ENCODE data around the gene KRTAP2-3. TPM values are rescaled to one million over a fixed set of nuclear protein-coding genes. Genes with fewer than 3 reads are reported as not detected.
"Not testable (repeated sequence)": the region's sequence is repeated elsewhere in the genome, so short reads cannot be mapped to it uniquely, and the experiment has no call there.

KRTAP2-3 gene
- polyA plus RNA-seq, 3 donors = not detected

GRCh38 chr17:41071606-41072360 is 11.9 kb upstream of the KRTAP2-3 start:
- no peak for DNase-seq (ENCODE audit: extremely low read depth in 1 of 11, low read depth in 9 of 11, low spot score in 4 of 11)

GRCh38 chr17:41069031-41069430 is 9.1 kb upstream of the KRTAP2-3 start:
- DNase-seq (ENCODE audit: extremely low read depth in 1 of 11, low read depth in 9 of 11, low spot score in 4 of 11) = no peak

DNA sequence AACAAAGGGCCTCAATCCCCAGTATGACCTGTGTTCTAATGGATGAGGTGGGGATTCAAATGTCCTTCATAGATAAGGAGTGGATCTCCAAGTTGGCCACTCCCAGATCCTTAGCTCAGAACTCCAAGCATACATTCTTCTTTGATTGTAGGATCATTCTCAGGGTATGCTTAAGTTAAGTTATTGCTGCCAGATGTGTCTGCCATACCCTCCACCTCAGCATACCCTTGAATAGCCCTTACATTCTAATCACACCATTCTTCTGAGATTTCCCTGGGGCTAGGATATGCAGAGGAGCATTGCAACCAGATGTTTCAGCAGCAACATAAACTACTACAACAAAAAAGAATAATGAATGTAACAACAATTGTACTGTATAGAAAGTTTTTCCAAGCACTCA is 7.4 kb upstream of the KRTAP2-3 start:
- DNase-seq (ENCODE audit: extremely low read depth in 1 of 11, low read depth in 9 of 11, low spot score in 4 of 11) = no peak

DNA sequence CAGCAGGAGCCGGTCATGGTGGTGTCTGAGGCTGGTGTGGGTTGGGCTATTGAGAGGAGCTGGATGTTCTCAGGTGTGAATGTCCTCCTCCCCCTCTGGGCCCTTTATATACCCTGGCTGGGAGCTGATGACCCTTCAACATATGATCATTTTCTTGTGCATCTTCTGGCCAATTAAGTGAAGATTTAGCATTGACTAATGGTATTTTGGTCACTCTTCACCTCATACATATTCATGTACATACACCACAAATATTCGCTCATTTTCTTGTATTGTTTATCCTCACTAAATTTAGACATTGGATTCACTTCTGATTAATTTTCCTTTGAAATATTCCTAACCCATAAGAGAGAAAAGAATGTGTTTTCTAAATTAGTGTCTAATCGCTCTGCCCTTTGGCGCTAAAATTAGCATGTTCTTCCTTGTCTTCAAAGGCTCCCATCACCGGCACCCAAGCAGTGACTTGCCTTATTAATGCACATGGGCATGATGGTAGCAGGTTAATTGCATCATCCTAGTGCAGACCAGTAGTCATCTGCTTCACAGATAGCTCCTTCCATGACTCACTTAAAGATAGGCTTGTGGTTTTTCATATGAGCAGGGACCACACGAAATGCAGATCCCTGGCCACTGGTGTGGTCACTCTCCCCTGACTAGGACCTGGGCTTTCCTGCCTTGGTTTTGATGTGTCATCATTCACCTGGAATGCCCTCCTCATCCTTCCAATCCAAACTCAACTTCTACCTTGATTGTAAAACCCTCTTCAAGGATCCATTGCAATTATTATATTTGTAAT is 6.1 kb upstream of the KRTAP2-3 start, which contains the start of gene KRTAP2-4:
Gene KRTAP2-4 (minus strand): TSS at position 51 of the 796 bp plus-strand sequence. CDS start 34 bp downstream, at position 17.
- DNase-seq (ENCODE audit: extremely low read depth in 1 of 11, low read depth in 9 of 11, low spot score in 4 of 11) = no peak

- DNase-seq (ENCODE audit: extremely low read depth in 1 of 11, low read depth in 9 of 11, low spot score in 4 of 11) = not testable (repeated sequence)
These were observed 5.2 kb upstream of the KRTAP2-3 start for GRCh38 chr17:41065016-41065689.

GRCh38 chr17:41064301-41064700 is 4.4 kb upstream of the KRTAP2-3 start:
- DNase-seq (ENCODE audit: extremely low read depth in 1 of 11, low read depth in 9 of 11, low spot score in 4 of 11) = no peak

DNA sequence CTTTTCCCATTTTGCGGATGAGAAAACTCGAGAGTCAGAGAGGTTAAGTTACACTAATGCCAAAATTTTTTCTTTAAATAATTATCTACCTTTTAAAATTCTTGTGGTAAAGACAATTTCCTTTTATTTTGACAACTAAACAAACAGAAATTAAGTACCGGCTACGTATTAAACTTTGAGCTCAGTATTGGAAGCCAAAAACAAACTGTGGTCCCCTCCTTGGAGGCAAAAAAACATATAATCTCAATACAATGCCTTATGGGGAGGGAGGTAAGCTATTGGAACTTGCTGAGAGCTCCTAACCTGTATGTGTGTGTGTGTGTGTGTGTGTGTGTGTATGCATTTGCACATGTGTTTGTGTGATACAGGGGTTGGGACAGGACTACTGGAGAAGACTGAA is 3.5 kb upstream of the KRTAP2-3 start:
- DNase-seq (ENCODE audit: extremely low read depth in 1 of 11, low read depth in 9 of 11, low spot score in 4 of 11) = no peak

- DNase-seq (ENCODE audit: extremely low read depth in 1 of 11, low read depth in 9 of 11, low spot score in 4 of 11) = no peak
These were observed 2.0 kb upstream of the KRTAP2-3 start for GRCh38 chr17:41061964-41062363.

DNA sequence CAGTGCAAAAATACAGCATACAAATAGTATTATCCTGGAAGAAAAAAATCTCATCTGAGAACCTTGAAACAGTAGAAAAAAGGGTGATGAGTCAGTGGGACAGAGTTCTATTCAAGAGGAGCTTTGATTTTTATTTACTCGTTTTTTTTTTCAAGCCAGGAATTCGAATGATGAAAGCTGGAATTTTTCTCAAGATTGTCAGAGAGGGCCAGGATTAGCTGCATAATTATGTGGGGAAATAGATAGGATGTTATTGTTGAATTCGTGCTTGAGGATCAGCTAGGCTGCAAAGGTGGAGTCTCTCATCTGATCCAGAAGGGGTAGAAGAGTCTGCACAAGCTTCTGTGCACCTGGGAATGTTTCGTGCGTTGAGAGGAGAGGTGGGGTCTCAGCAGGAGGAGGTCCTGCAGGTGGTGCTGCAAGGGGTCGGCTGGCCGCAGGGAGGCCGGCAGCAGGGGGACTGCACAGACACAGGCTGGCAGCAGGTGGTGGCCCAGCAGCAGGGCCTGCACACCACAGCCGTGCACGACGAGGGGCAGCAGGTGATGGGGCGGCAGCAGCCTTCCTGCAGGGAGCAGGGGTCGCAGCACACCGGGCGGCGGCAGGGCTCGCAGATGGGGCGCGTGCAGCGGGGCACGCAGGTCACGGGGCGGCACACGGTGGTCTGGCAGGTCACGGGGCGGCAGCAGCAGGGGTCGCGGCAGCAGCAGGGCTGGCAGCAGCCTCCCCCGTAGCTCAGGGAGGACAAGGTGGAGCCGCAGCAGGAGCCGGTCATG is 450 bp downstream of the KRTAP2-3 start:
- not testable (repeated sequence) for DNase-seq (ENCODE audit: extremely low read depth in 1 of 11, low read depth in 9 of 11, low spot score in 4 of 11)

DNA sequence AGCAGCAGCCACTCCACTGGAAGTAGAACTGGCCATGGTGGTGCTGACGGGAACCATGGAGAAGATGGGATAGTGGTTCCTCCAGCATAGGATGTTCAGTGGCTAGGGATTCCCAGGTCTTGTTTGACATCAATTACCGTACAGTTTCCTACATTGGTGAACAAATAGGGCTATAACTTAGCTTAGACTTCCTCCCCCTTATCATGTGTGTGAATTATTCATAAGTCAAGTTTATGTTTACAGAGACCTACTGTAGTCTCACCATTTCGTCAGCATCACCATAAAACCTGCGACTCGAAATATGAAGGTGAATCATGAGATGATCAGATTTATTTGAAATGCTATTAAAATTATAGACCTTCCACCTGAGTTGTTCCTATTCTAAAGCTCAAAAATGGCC is 1.2 kb downstream of the KRTAP2-3 start:
- DNase-seq (ENCODE audit: extremely low read depth in 1 of 11, low read depth in 9 of 11, low spot score in 4 of 11) = no peak

- no peak for DNase-seq (ENCODE audit: extremely low read depth in 1 of 11, low read depth in 9 of 11, low spot score in 4 of 11)
These were observed 2.4 kb downstream of the KRTAP2-3 start for GRCh38 chr17:41057547-41057946.

DNA sequence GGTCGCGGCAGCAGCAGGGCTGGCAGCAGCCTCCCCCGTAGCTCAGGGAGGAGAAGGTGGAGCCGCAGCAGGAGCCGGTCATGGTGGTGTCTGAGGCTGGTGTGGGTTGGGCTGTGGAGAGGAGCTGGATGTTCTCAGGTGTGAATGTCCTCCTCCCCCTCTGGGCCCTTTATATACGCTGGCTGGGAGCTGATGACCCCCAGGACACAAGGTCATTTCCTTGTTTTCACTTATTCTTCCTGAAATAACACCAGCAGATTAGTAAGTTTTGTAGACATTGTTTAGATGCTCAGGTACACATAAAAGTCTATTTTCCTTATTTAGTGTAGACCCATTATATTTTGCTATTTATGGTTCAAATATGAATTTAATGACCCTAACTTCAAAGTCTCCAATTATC is 4.8 kb downstream of the KRTAP2-3 start, which contains the start of gene KRTAP2-2:
Gene KRTAP2-2 (minus strand): TSS at position 101 of the 400 bp plus-strand sequence. CDS start 19 bp downstream, at position 82.
- not testable (repeated sequence) for DNase-seq (ENCODE audit: extremely low read depth in 1 of 11, low read depth in 9 of 11, low spot score in 4 of 11)

DNA sequence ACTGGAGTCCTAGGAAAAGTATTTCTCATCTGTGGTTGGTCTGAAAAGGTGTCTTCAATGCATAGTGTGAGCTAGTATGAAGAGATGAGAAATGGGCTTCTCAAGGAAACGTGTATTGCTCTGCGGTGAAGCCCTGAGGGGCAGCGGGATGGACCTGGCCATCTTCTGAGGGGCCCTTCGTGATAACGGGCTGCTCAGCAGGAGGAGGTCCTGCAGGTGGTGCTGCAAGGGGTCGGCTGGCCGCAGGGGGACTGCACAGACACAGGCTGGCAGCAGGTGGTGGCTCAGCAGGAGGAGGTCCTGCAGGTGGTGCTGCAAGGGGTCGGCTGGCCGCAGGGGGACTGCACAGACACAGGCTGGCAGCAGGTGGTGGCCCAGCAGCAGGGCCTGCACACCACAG is 5.4 kb downstream of the KRTAP2-3 start:
- not testable (repeated sequence) for DNase-seq (ENCODE audit: extremely low read depth in 1 of 11, low read depth in 9 of 11, low spot score in 4 of 11)

GRCh38 chr17:41054025-41054424 is 5.9 kb downstream of the KRTAP2-3 start:
- peak in 6 of 11 donors; percentile 6 to 29 (median 21) for DNase-seq (ENCODE audit: extremely low read depth in 1 of 11, low read depth in 9 of 11, low spot score in 4 of 11)

- no peak for DNase-seq (ENCODE audit: extremely low read depth in 1 of 11, low read depth in 9 of 11, low spot score in 4 of 11)
These were observed 7.3 kb downstream of the KRTAP2-3 start for GRCh38 chr17:41052566-41052965.

- DNase-seq (ENCODE audit: extremely low read depth in 1 of 11, low read depth in 9 of 11, low spot score in 4 of 11) = no peak
These were observed 10.8 kb downstream of the KRTAP2-3 start for GRCh38 chr17:41049110-41049509.

- no peak for DNase-seq (ENCODE audit: extremely low read depth in 1 of 11, low read depth in 9 of 11, low spot score in 4 of 11)
These were observed 11.5 kb downstream of the KRTAP2-3 start for GRCh38 chr17:41048441-41048840.

- DNase-seq (ENCODE audit: extremely low read depth in 1 of 11, low read depth in 9 of 11, low spot score in 4 of 11) = not testable (repeated sequence)
These were observed 13.0 kb downstream of the KRTAP2-3 start, which contains the start of gene KRTAP2-1 for GRCh38 chr17:41046735-41047465. Gene KRTAP2-1 (minus strand): TSS chr17:41047316. CDS start chr17:41047267, 49 bp downstream.

Measured in renal cortex interstitium (tissue), 11 donors.